Erythroblast (primary cell): ENCODE results near the gene SCYL1.

Source experiments
- DNase-seq, 2 experiments: peaks; one replicate each; lab custom pipeline; 2025; lab: John Stamatoyannopoulos, UW
- GATA1 ChIP-seq: IDR thresholded peaks from 2 replicates; pipeline ENCODE4 v1.6.1; 2011; ENCODE audit warnings: low read depth, mild to moderate bottlenecking, control low read depth, low read length, moderate library complexity
- POLR2A ChIP-seq: IDR thresholded peaks from 2 replicates; pipeline ENCODE4 v1.6.1; 2011; ENCODE audit warnings: mild to moderate bottlenecking, low read length

The SCYL1 gene

DNA sequence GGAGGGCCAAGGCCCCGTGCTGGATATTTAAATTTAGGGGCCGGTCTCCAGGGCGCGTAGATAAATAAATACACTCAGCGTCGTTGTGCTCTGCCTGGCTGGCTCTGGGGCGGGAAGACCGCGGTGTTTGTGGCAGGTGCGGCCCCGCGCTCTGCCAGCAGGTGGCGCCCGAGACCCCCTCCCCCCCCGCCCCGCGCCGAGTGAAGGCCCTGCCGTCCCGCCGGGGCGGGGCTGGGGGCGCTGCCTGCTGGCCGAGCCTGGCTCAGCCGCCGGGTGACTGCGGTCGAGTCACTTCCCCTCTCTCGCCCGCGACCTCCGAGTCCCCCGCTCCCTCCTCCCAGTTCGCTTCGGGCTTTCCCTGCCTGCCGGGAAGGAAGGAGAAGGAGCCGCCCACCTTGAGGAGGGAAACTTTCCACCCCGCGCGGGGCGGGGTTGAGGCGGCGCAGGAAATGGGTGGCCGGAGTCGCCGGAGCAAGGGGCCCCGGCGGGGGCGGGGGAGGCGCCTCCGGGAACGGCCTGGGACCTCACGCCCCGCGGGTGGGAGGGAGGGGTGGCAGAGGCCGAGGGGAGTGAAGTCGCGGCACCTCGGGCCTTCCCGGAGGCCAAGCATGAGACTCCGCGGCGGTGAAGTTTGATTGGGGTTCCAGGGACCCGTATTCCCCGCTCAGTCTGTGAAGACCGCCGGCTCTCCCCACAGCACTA lies 49.4 kb downstream of the SCYL1 start:
- DNase-seq = peak; percentile 92 to 94
- no peak for TF ChIP-seq GATA1
- TF ChIP-seq POLR2A = no peak

- TF ChIP-seq GATA1 = peak; percentile 42
- TF ChIP-seq POLR2A = peak; percentile 76
- peak; percentile 92 to 94 for DNase-seq
These were observed 50.1 kb downstream of the SCYL1 start for GRCh38 chr11:65574811-65575567.

DNA sequence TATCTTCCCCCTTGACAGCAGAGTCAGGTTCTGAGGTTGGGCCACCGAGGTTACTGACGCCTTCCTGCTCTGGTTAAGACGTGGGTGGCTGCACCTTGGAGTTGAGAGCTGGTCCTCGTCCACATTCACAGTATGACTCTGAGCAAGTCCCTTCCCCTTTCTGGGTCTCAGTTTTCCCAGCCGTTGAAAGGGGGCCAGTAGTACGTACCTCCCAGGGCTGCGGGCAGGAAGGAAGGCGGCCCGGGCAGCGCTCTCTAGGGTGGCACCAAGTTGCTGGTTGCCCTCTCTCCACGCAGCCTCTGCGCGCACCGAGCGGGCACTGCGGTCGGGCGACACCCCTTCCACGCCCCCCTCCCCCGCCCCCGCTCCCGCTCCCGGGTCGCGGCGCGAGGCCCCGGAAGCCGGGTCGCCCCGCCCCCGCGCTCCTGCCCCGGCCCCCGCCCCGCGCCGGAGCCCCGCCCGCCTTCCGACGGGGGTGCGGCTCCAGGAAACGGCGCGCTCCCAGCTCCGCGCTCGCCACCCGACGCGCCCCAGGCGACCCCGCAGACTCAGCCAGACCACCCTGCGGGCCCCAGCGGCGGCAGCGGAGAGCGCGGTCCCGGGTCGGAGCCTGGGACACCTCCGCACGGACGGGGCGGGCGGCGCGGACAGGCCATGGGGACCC lies 50.8 kb downstream of the SCYL1 start, which contains the start of gene EHBP1L1:
Gene EHBP1L1, plus strand, starts transcription at position 486 of the 664 bp plus-strand sequence. CDS start 250 bp downstream, outside the sequence.
- DNase-seq = peak; percentile 84 to 90
- peak; percentile 78 for TF ChIP-seq POLR2A
- TF ChIP-seq GATA1 = no peak

DNA sequence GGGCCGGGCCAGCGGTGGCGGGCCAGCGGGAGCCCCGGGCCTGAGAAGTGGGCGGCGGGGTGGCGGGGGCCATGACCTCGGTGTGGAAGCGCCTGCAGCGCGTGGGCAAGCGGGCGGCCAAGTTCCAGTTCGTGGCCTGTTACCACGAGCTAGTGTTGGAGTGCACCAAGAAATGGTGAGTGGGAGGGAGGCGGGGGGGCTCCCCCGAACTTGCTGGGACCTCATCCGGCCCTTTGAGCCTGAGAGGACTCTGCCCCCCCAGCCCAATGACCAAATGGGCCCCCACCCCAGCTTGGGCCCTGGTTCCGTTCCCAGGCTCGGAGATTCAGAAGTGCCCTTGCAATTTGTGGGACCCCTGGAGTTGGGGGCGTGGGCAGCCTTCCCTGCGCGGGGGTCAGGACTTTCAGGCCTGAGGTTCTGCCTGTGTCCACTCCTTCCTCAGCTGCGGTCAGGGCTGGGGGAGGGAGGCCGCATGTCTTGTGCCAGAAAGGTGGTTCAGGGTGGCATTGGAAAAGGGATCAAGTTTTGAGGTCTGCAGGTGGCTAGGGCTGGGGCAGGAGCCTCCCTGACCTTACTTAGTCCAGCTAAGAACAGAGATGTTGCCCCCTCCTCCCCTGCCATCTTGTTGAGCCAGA lies 51.5 kb downstream of the SCYL1 start:
- DNase-seq = no peak
- no peak for TF ChIP-seq GATA1
- no peak for TF ChIP-seq POLR2A

DNA sequence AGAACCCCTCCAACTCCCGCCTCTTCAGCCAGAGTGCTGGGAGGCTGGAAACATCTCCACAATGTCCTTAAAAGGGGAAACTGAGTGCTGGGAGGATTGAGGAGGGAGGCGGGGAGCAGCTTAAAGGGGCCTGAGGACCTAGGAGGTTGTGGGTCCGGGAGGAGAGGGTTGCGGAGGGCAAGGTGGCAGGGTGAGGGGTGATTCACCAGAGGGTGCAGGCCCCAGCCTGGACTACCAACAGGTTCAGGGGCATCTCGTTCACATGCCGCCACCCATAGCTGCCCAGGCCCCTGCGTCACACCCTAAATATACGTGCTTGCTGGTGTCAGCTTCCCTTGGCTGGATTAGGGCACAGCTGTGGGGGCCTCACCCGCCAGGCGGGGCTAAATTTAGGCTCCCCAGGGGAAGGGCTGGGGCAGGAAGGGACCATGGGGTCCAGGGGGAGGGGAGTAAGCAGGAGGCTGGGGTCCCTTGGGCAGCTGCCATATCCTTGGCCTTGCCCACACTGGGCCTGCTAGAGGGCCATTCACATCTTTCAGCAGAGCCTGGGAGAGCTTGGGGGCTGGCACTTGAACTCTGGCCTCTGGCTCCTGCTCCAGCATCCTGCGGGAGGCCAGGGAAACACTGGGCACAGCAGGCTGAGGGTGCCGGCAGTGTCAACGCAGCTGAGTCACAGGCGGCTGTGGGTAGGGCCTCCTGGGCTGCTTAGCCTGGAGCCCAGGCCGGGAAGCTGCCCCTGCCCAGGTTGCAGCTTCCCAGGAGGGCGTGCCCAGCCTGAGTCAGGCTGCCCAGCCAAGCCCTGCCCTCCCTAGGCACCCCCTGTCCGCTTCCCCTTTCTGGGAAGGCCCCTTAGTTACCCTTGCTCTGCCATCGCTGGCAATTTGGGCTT lies 52.2 kb downstream of the SCYL1 start:
- peak; percentile 57 to 76 for DNase-seq
- TF ChIP-seq POLR2A = peak; percentile 71
- TF ChIP-seq GATA1 = no peak

DNA sequence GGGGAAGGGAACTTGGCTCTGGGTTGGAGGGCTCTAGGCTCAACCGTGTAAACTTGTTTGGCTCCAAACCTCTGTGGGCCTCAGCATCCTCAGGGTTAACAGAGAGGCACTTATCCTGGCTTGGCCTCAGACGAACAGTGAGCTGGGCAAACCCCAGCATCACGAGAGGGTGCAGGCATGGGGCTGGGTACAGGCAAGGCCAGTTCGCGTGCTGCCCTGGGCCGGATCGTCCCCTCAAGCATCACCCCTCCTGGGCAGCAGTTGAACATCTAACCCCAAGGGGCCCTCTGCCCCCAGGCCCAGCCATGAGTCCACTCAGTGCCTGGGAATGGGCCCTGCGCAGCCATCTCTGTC lies 52.9 kb downstream of the SCYL1 start:
- no peak for TF ChIP-seq GATA1
- no peak for TF ChIP-seq POLR2A
- DNase-seq = no peak

DNA sequence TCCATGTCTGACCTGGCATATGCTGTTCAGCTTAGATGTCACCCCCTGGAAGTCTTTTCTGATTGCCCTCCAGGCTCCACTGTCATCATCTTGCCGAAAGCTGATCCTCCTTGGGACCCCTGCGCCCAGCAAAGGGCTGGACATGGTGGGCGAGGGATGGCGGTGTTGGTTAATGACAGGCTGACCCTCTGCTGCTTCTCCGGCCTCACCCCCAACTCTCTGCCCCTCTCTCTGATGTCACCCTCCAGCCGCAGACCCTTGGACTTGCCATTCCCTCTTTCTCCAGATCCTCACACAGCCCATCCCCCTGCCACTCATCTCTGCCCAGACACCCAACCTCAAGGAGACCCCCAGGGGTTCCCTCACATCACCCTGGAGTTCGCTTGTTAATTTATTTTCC lies 53.3 kb downstream of the SCYL1 start:
- no peak for DNase-seq
- TF ChIP-seq POLR2A (no peak), GATA1 (no peak)

DNA sequence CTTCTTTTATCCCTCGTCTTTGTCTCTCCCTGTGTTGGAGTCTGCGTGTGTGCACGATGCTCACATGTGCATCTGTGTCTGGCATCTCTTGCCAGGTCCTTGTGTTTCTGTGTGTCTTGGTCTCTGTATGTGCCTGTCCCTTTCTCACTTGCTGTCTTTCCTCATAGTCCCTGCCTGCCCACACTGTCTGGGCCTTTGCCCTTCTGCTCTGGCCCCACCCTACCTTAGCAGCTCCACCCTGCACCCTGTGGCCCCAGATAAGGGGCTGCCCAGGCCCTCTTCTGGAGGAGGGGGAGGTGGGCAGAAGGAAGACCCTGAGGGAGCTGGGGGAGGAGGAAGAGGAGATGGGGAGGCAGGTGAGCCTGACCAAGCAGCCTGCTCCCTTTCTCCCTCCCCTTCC lies 53.8 kb downstream of the SCYL1 start:
- peak; percentile 78 to 83 for DNase-seq
- TF ChIP-seq GATA1 (no peak), POLR2A (peak; percentile 86)

- peak in 1 of 2 experiments; percentile 42 for DNase-seq
- no peak for TF ChIP-seq POLR2A
- TF ChIP-seq GATA1 = no peak
These were observed 54.4 kb downstream of the SCYL1 start for GRCh38 chr11:65579291-65579690.

DNA sequence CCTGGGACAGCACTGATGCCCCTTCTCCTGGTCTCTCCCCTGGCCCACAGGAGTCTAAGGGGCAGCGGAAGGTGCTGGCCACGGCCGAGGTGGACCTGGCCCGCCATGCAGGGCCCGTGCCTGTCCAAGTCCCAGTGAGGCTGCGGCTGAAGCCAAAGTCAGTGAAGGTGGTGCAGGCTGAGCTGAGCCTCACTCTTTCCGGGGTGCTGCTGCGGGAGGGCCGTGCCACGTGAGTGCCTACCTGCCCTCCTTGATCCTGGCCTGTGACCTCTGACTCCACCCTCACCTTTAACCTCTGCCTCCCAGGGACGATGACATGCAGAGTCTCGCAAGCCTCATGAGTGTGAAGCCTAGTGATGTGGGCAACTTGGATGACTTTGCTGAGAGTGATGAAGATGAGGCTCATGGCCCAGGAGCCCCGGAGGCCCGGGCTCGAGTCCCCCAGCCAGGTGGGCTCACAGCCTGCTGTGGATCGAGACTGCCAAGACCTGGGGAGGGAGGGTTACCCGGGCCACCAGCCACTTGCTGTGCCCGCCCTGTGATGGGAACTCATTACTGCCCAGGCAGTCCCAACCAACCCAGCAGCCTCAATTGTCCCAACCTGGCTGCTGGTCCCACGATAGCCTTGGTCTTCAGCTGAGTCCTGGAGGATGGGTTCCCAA lies 55.3 kb downstream of the SCYL1 start:
- no peak for TF ChIP-seq GATA1
- TF ChIP-seq POLR2A = no peak
- no peak for DNase-seq

DNA sequence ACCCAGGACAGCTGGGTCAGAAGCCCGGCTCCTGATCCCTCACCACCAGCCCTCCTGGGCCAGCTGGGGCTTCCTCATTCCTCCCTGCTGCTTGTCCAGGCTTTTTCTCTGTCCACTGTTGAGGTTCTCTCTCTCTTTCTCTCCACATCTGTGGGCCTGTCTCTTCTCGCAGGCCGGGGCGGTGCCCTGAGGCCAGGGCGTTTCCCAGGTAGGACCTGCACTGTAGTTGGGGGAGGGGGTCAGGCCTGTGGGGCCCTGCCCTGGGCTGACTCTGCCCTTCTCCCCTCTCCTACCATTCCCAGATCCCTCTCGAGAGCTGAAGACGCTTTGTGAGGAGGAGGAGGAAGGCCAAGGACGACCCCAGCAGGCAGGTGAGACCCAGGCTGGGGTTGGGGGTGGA lies 55.9 kb downstream of the SCYL1 start:
- DNase-seq = no peak
- TF ChIP-seq POLR2A = no peak
- TF ChIP-seq GATA1 = no peak

GRCh38 chr11:65581928-65582327 lies 57.0 kb downstream of the SCYL1 start:
- TF ChIP-seq POLR2A = no peak
- no peak for DNase-seq
